Measurements from ENCODE around the gene MIF4GD. TPM values are rescaled to one million over a fixed set of nuclear protein-coding genes. Genes with fewer than 3 reads are reported as not detected.

Gene MIF4GD
- total RNA-seq, 1 experiment from 2014 or later = 21.6 TPM

DNA sequence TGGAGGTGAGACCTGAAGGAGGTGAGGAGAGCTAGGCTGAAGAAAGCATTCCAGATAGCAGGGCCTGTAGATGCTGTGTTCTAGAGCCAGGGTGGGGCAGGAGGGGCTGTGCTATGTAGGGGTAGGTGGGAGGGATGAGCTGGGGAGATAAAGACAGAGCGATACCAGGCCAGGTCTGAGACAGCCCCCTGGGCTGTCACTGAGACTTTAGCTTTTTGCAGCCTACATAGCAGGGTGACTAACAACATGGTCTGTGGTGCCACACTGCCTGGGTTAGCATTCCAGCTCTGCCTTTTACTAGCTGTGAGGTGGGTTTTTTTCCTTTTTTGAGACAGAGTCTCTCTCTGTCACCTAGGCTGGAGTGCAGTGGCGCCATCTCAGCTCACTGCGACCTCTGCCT lies 51.2 kb downstream of the MIF4GD start:
- Mint-ChIP-seq H3K4me1 (no peaks in the 10 kb centered on the region), H3K9me3 (no peaks in the 10 kb centered on the region), H3K4me3 (no peak overlapping the region), H3K27ac (no peak overlapping the region), H3K36me3 (peaks cover 54% of the 10 kb centered on the region), H3K27me3 (ENCODE audit: low read depth) (no peaks in the 10 kb centered on the region; the same call in 1 of the 2 replicates)
- ChIA-PET CTCF (interaction anchor here (2.0 to 2.2 kb wide), 2 partner anchors 21 to 106 kb away, joined by 5 to 11 read pairs; no protein-coding TSS in a partner anchor), POLR2A (no interaction called here)
- ATAC-seq = no peak
- no peak for TF ChIP-seq GTF2I (CRISPR knock-in tag; conservative IDR thresholded peaks at IDR 0.05)
- TF ChIP-seq, protein P1, sequence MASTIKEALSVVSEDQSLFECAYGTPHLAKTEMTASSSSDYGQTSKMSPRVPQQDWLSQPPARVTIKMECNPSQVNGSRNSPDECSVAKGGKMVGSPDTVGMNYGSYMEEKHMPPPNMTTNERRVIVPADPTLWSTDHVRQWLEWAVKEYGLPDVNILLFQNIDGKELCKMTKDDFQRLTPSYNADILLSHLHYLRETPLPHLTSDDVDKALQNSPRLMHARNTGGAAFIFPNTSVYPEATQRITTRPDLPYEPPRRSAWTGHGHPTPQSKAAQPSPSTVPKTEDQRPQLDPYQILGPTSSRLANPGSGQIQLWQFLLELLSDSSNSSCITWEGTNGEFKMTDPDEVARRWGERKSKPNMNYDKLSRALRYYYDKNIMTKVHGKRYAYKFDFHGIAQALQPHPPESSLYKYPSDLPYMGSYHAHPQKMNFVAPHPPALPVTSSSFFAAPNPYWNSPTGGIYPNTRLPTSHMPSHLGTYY (CRISPR knock-in tag; IDR thresholded peaks at IDR 0.05) = no peak
- TF ChIP-seq SMAD4 (CRISPR knock-in tag; IDR thresholded peaks at IDR 0.05) = no peak
- TF ChIP-seq, protein P2, sequence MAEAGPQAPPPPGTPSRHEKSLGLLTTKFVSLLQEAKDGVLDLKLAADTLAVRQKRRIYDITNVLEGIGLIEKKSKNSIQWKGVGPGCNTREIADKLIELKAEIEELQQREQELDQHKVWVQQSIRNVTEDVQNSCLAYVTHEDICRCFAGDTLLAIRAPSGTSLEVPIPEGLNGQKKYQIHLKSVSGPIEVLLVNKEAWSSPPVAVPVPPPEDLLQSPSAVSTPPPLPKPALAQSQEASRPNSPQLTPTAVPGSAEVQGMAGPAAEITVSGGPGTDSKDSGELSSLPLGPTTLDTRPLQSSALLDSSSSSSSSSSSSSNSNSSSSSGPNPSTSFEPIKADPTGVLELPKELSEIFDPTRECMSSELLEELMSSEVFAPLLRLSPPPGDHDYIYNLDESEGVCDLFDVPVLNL (CRISPR knock-in tag; IDR thresholded peaks at IDR 0.05; ENCODE audit: borderline replicate concordance, low read depth) = no peak
- DNase-seq (ENCODE audit: low spot score) = no peak

DNA sequence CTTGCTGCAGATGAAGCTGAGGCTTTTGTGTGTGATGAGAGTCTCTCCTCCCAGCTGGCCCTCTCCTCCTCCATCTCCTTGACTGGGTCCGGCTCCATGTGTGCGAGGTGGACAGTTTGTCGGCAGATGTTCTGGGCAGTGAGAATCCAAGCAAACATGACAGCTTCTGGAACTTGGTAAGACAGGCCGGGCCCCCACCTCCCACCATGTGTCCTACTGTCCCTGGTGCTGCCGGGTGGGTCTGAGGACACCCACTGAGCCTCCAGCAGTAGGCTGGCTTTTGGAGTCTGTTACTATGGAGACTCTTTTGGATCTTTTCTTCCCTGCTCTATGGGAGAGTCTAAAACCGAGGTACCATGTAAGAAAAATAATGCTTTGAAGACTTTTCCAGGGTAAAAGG lies 52.9 kb downstream of the MIF4GD start:
- ChIA-PET POLR2A (interaction anchor here (0.5 kb wide), 1 partner anchor 19 kb away, joined by 3 read pairs; no protein-coding TSS in a partner anchor), CTCF (interaction anchor here (0.6 to 1.6 kb wide), 3 partner anchors 22 to 104 kb away, joined by 3 to 5 read pairs (median 4); partner anchors contain the start of gene MIF4GD)
- no peak overlapping the region for H3K27ac Mint-ChIP-seq
- no peaks in the 10 kb centered on the region for H3K27me3 Mint-ChIP-seq (ENCODE audit: low read depth)
- H3K9me3 Mint-ChIP-seq = no peaks in the 10 kb centered on the region
- no peak overlapping the region for H3K4me3 Mint-ChIP-seq
- TF ChIP-seq EMX1 (CRISPR knock-in tag; IDR thresholded peaks at IDR 0.05) (no peak), FOXK1 (CRISPR knock-in tag; IDR thresholded peaks at IDR 0.05) (no peak), NFATC4 (CRISPR knock-in tag; IDR thresholded peaks at IDR 0.05) (no peak), ZNF121 (CRISPR knock-in tag; IDR thresholded peaks at IDR 0.05) (no peak), NR1H2 (CRISPR knock-in tag; IDR thresholded peaks at IDR 0.05) (no peak), ZNF317 (CRISPR knock-in tag; IDR thresholded peaks at IDR 0.05; ENCODE audit: borderline replicate concordance, low read depth) (no peak), SMAD3 (CRISPR knock-in tag; IDR thresholded peaks at IDR 0.05; ENCODE audit: borderline replicate concordance) (no peak), ZNF423 (CRISPR knock-in tag; IDR thresholded peaks at IDR 0.05) (no peak), ATF6 (CRISPR knock-in tag; IDR thresholded peaks at IDR 0.05) (no peak), OVOL2 (CRISPR knock-in tag; IDR thresholded peaks at IDR 0.05; ENCODE audit: borderline replicate concordance) (no peak), HMGA2 (CRISPR knock-in tag; IDR thresholded peaks at IDR 0.05) (no peak)
- TF ChIP-seq, protein P3, sequence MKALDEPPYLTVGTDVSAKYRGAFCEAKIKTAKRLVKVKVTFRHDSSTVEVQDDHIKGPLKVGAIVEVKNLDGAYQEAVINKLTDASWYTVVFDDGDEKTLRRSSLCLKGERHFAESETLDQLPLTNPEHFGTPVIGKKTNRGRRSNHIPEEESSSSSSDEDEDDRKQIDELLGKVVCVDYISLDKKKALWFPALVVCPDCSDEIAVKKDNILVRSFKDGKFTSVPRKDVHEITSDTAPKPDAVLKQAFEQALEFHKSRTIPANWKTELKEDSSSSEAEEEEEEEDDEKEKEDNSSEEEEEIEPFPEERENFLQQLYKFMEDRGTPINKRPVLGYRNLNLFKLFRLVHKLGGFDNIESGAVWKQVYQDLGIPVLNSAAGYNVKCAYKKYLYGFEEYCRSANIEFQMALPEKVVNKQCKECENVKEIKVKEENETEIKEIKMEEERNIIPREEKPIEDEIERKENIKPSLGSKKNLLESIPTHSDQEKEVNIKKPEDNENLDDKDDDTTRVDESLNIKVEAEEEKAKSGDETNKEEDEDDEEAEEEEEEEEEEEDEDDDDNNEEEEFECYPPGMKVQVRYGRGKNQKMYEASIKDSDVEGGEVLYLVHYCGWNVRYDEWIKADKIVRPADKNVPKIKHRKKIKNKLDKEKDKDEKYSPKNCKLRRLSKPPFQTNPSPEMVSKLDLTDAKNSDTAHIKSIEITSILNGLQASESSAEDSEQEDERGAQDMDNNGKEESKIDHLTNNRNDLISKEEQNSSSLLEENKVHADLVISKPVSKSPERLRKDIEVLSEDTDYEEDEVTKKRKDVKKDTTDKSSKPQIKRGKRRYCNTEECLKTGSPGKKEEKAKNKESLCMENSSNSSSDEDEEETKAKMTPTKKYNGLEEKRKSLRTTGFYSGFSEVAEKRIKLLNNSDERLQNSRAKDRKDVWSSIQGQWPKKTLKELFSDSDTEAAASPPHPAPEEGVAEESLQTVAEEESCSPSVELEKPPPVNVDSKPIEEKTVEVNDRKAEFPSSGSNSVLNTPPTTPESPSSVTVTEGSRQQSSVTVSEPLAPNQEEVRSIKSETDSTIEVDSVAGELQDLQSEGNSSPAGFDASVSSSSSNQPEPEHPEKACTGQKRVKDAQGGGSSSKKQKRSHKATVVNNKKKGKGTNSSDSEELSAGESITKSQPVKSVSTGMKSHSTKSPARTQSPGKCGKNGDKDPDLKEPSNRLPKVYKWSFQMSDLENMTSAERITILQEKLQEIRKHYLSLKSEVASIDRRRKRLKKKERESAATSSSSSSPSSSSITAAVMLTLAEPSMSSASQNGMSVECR (CRISPR knock-in tag; IDR thresholded peaks at IDR 0.05; ENCODE audit: borderline replicate concordance) = no peak
- no peak for DNase-seq (ENCODE audit: low spot score)
- peaks cover 59% of the 10 kb centered on the region for H3K36me3 Mint-ChIP-seq
- no peaks in the 10 kb centered on the region for H3K4me1 Mint-ChIP-seq
- no peak for ATAC-seq

Other genes with a start within 250 kb of the MIF4GD start
- gene ATP5PD, start 224.3 kb downstream of the MIF4GD start, total RNA-seq (2021) = 383 to 427 TPM (median 419 TPM) in 3 replicates
- 31.3 to 34.0 TPM (median 32.8 TPM) in 3 replicates for gene KCTD2, start 224.0 kb downstream of the MIF4GD start, total RNA-seq (2021)
- gene SLC16A5, start 183.3 kb downstream of the MIF4GD start, total RNA-seq (2021) = 32.4 to 33.5 TPM (median 33.1 TPM) in 3 replicates
- 13.2 to 15.9 TPM (median 14.8 TPM) in 3 replicates for gene ARMC7, start 161.3 kb downstream of the MIF4GD start, total RNA-seq (2021)
- 91.0 to 102 TPM (median 96.9 TPM) in 3 replicates for gene NT5C, start 139.5 kb downstream of the MIF4GD start, total RNA-seq (2021)
- gene JPT1, start 116.7 kb downstream of the MIF4GD start, total RNA-seq (2021) = 289 to 341 TPM (median 300 TPM) in 3 replicates
- 650 to 764 TPM (median 757 TPM) in 3 replicates for gene SUMO2, start 88.3 kb downstream of the MIF4GD start, total RNA-seq (2021)
- gene NUP85, start 65.6 kb downstream of the MIF4GD start, total RNA-seq (2021) = 89.7 to 109 TPM (median 95.1 TPM) in 3 replicates
- gene GGA3, start 9.6 kb downstream of the MIF4GD start, total RNA-seq (2021) = 54.5 to 66.9 TPM (median 62.7 TPM) in 3 replicates
- 85.8 to 94.7 TPM (median 87.5 TPM) in 3 replicates for gene MRPS7, start 9.4 kb downstream of the MIF4GD start, total RNA-seq (2021)
- gene SLC25A19, start 18.2 kb upstream of the MIF4GD start, total RNA-seq (2021) = 22.6 to 27.7 TPM (median 23.0 TPM) in 3 replicates
- gene GRB2, start 134.4 kb upstream of the MIF4GD start, total RNA-seq (2021) = 82.9 to 93.3 TPM (median 92.6 TPM) in 3 replicates
- gene TMEM94, start 185.4 kb upstream of the MIF4GD start, total RNA-seq (2021) = 64.7 to 76.9 TPM (median 68.6 TPM) in 3 replicates
- gene CASKIN2, start 244.3 kb upstream of the MIF4GD start, total RNA-seq (2021) = 31.3 to 32.2 TPM (median 31.9 TPM) in 3 replicates
- 47.8 to 53.4 TPM (median 51.5 TPM) in 3 replicates for gene TSEN54, start 245.3 kb upstream of the MIF4GD start, total RNA-seq (2021)